Measurements from ENCODE around the gene GPSM1. TPM values are rescaled to one million over a fixed set of nuclear protein-coding genes. Genes with fewer than 3 reads are reported as not detected.

GPSM1 gene
- total RNA-seq, 2 donors from 2014 or later = 15.8 to 23.1 TPM

GRCh38 chr9:136290508-136291000 lies 36.8 kb upstream of the GPSM1 start:
- WGBS, 2 donors = 77 to 84% methylated on average over 5 to 29 of the region's 31 CpGs
- Histone ChIP-seq H3K27ac (no peak overlapping the region), H3K9me3 (no peaks in the 10 kb centered on the region), H3K4me3 (no peak overlapping the region), H3K36me3 (replicated peaks in 1 of 2; ENCODE audit: insufficient read depth in 1 of 2, low read depth in 2 of 2) (no peaks in the 10 kb centered on the region), H3K4me1 (no peaks in the 10 kb centered on the region), H3K27me3 (no peaks in the 10 kb centered on the region)
- TF ChIP-seq CTCF (IDR thresholded peaks at IDR 0.05) (no peak), POLR2A (IDR thresholded peaks at IDR 0.05) (no peak)
- DNase-seq = no peak
- ATAC-seq = no peak
- intact Hi-C loops (cut with DNase I) = no loop called here

GRCh38 chr9:136291306-136292025 lies 35.9 kb upstream of the GPSM1 start:
- Histone ChIP-seq H3K9me3 (no peaks in the 10 kb centered on the region), H3K4me3 (no peak overlapping the region), H3K27me3 (no peaks in the 10 kb centered on the region), H3K4me1 (peaks cover 5% of the 10 kb centered on the region), H3K36me3 (replicated peaks in 1 of 2; ENCODE audit: insufficient read depth in 1 of 2, low read depth in 2 of 2) (no peaks in the 10 kb centered on the region), H3K27ac (no peak overlapping the region)
- intact Hi-C loops (cut with DNase I) = no loop called here
- 83 to 85% methylated on average over 18 to 22 of the region's 22 CpGs for WGBS, 2 donors
- no peak for DNase-seq
- ATAC-seq = no peak
- TF ChIP-seq POLR2A (IDR thresholded peaks at IDR 0.05) (no peak), CTCF (IDR thresholded peaks at IDR 0.05) (no peak)

- WGBS, 2 donors = 87% methylated on average over 18 of the region's 19 CpGs; no CpG with 5 or more reads in 1 of the 2 donors
Measured at GRCh38 chr9:136292026-136292538, 35.3 kb upstream of the GPSM1 start.

GRCh38 chr9:136292591-136293448 lies 34.5 kb upstream of the GPSM1 start:
- peaks cover 18% of the 10 kb centered on the region for H3K4me1 ChIP-seq
- H3K9me3 ChIP-seq = no peaks in the 10 kb centered on the region
- H3K27ac ChIP-seq = no peak overlapping the region
- H3K4me3 ChIP-seq = no peak overlapping the region
- TF ChIP-seq POLR2A (IDR thresholded peaks at IDR 0.05) = no peak
- no peak for TF ChIP-seq CTCF (IDR thresholded peaks at IDR 0.05)
- WGBS, 2 donors = 50 to 58% methylated on average over 10 to 34 of the region's 34 CpGs
- no peaks in the 10 kb centered on the region for H3K27me3 ChIP-seq
- no peaks in the 10 kb centered on the region for H3K36me3 ChIP-seq (replicated peaks in 1 of 2; ENCODE audit: insufficient read depth in 1 of 2, low read depth in 2 of 2)
- intact Hi-C loops (cut with DNase I) = no loop called here
- DNase-seq (peak in 2 of 4 donors; percentile 13 to 56), ATAC-seq (no peak)

More at GRCh38 chr9:136292026-136292538, 35.3 kb upstream of the GPSM1 start:
- Histone ChIP-seq H3K9me3 (no peaks in the 10 kb centered on the region), H3K27ac (no peak overlapping the region), H3K4me1 (peaks cover 11% of the 10 kb centered on the region), H3K27me3 (no peaks in the 10 kb centered on the region), H3K4me3 (no peak overlapping the region), H3K36me3 (replicated peaks in 1 of 2; ENCODE audit: insufficient read depth in 1 of 2, low read depth in 2 of 2) (no peaks in the 10 kb centered on the region)
- ATAC-seq (no peak), DNase-seq (no peak)
- TF ChIP-seq CTCF (IDR thresholded peaks at IDR 0.05) (no peak), POLR2A (IDR thresholded peaks at IDR 0.05) (no peak)
- intact Hi-C loops (cut with DNase I) = no loop called here
